GM12891 (cell line): Measurements from ENCODE around the gene CDH4.

ENCODE experiments used
- DNase-seq: peaks from one replicate; pipeline ENCODE4 v3.0.0; 2011; ENCODE audit warnings: low spot score; ENCODE audit not compliant: insufficient read length
- FAIRE-seq: peaks from 2 replicates; lab custom pipeline; 2011; peaks lifted over from hg19 to GRCh38; lab: Jason Lieb, UNC
- PAX5 ChIP-seq: IDR thresholded peaks from 2 replicates; pipeline ENCODE4 v1.6.1; 2011; ENCODE audit warnings: low read length, moderate library complexity, mild to moderate bottlenecking; ENCODE audit not compliant: insufficient read depth, severe bottlenecking
- POLR2A ChIP-seq: IDR thresholded peaks from 2 replicates; pipeline ENCODE4 v1.6.1; 2011; ENCODE audit warnings: low read depth, low read length, control low read depth
- POLR2AphosphoS5 ChIP-seq: IDR thresholded peaks from 2 replicates; pipeline ENCODE4 v1.6.1; 2011; ENCODE audit warnings: low read depth, low read length, control low read depth
- POU2F2 ChIP-seq: IDR thresholded peaks from 2 replicates; pipeline ENCODE4 v1.6.1; 2011; ENCODE audit warnings: low read depth, mild to moderate bottlenecking, control low read depth, low read length, moderate library complexity
- SPI1 ChIP-seq: IDR thresholded peaks from 2 replicates; pipeline ENCODE4 v1.6.1; 2011; ENCODE audit warnings: low read depth, low read length, control low read depth
- TAF1 ChIP-seq: IDR thresholded peaks from 2 replicates; pipeline ENCODE4 v1.6.1; 2011; ENCODE audit warnings: low read depth, low read length, control low read depth

Gene CDH4

GRCh38 chr20:61519488-61519887 is 267.4 kb downstream of the CDH4 start:
- no peak for FAIRE-seq
- no peak for TF ChIP-seq PAX5
- TF ChIP-seq POU2F2: no peak
- no peak for TF ChIP-seq TAF1
- no peak for TF ChIP-seq POLR2AphosphoS5
- no peak for TF ChIP-seq POLR2A
- no peak for TF ChIP-seq SPI1

GRCh38 chr20:61520076-61520892 is 268.2 kb downstream of the CDH4 start:
- FAIRE-seq: no peak
- TF ChIP-seq SPI1 (no peak), POLR2AphosphoS5 (no peak), PAX5 (no peak), TAF1 (no peak), POLR2A (no peak), POU2F2 (no peak)

More at GRCh38 chr20:61519488-61519887, 267.4 kb downstream of the CDH4 start:
- no peak for DNase-seq

GRCh38 chr20:61520893-61521460 is 268.9 kb downstream of the CDH4 start:
- no peak for FAIRE-seq
- TF ChIP-seq SPI1 (no peak), POLR2AphosphoS5 (no peak), TAF1 (no peak), POLR2A (no peak), PAX5 (no peak), POU2F2 (no peak)
- no peak for DNase-seq

More at GRCh38 chr20:61520076-61520892, 268.2 kb downstream of the CDH4 start:
- DNase-seq: no peak

GRCh38 chr20:61521687-61522420 is 269.8 kb downstream of the CDH4 start:
- TF ChIP-seq POLR2A: no peak
- no peak for TF ChIP-seq POLR2AphosphoS5
- TF ChIP-seq PAX5: no peak
- no peak for TF ChIP-seq TAF1
- no peak for TF ChIP-seq SPI1
- TF ChIP-seq POU2F2: no peak
- DNase-seq (no peak), FAIRE-seq (no peak)

GRCh38 chr20:61522498-61523090 is 270.5 kb downstream of the CDH4 start:
- TF ChIP-seq SPI1: no peak
- TF ChIP-seq POLR2A: no peak
- TF ChIP-seq PAX5: no peak
- no peak for TF ChIP-seq POU2F2
- no peak for TF ChIP-seq POLR2AphosphoS5
- no peak for TF ChIP-seq TAF1
- FAIRE-seq: no peak
- no peak for DNase-seq

GRCh38 chr20:61523145-61523544 is 271.1 kb downstream of the CDH4 start:
- FAIRE-seq: no peak
- DNase-seq: no peak
- TF ChIP-seq SPI1: no peak

DNA sequence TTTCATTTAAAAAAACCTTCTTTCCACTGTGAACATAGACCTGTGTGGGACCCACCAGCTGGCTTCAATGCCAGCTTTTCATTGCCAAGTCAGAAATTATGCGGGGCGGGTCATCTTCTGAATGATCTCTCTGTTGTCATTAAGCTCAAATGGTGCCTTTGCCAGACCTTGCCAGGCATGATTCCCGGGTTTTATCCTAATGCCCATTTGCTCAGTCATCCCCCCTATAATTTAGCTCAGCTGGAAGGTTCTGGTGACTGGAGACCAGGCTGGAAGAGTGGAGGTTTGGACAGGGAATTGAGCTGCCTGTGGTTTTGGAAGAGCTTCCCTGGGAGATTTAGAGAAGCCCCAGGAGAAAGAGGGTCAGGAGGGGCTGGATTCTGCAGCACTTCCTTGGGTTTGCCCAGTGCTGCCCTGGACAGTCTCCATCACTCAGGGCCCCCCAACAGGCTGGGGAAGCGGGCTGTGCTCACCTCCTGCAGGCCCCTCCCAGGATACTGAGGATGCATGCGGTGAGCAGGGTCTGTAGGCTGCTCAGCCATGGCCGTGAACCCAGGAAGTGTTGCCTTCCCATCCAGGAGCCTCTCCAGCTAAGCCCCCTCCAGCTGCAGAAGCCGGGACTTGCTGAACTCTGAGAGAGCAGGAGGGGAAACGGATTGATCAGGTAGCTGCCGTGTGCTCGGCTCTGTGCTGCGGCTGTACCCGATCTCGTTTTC is 273.0 kb downstream of the CDH4 start:
- no peak for TF ChIP-seq PAX5
- no peak for TF ChIP-seq POLR2AphosphoS5
- no peak for TF ChIP-seq TAF1
- no peak for TF ChIP-seq POU2F2
- no peak for TF ChIP-seq SPI1
- no peak for TF ChIP-seq POLR2A
- DNase-seq: no peak
- FAIRE-seq: no peak

DNA sequence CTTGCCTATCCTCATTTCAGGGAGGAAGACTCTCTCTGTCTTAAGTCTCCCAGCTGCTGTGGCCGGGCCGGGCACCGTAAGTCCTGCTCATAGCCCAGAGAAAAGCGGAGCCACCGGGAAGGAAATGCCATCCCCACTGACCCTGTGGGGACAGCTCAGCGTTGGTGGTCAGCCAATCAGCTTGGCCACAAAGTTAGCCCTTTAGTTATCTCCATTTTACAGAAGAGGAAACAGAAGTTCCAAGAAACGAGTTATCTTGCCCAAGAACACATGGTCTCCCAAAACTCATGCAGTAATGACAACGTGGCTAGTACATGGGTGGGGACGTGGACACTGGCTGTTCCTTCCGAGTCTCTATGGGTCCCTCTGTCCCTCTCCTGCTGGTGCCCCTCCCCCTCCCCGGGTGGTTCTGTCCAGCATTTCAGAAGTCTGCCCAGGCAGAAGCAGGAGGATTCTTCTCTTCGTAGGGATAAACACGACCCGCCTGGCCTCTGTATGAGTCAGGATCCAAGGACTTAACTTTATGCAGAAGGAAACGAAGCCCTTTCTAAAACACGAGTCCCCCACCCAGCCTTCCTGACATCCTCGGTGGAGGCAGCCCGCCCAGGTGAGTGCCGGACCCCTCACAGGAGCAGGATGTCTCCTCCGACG is 273.8 kb downstream of the CDH4 start:
- TF ChIP-seq POLR2A (no peak), SPI1 (no peak), POU2F2 (no peak), TAF1 (no peak), POLR2AphosphoS5 (no peak), PAX5 (no peak)
- FAIRE-seq: no peak
- DNase-seq: no peak
